Fibroblast of lung (primary cell): ENCODE results near the gene FAM107B. TPM values are rescaled to one million over a fixed set of nuclear protein-coding genes. Genes with fewer than 3 reads are reported as not detected.
A peak's percentile ranks its signal among the peaks of the same experiment; 100 is the strongest.

Experiments
- DNase-seq, 2 donors: peaks; one replicate each; pipeline versions ENCODE4 v3.0.0 to v3.0.0-alpha.2; 2010; ENCODE audit warnings: low read depth in 2 of 2
- H2AFZ ChIP-seq: 2 replicates; pipeline ENCODE4 v1.5.1; 2012; ENCODE audit warnings: low read length, control low read depth, inconsistent platforms
- H3K27ac ChIP-seq: 2 replicates; pipeline ENCODE4 v1.5.1; 2011; ENCODE audit warnings: low read length, control low read depth; ENCODE audit not compliant: insufficient read depth
- H3K27me3 ChIP-seq: 2 replicates; pipeline ENCODE4 v1.5.1; 2011; ENCODE audit warnings: mild to moderate bottlenecking, low read length; ENCODE audit not compliant: control insufficient read depth, insufficient read depth
- H3K36me3 ChIP-seq: 2 replicates; pipeline ENCODE4 v1.5.1; 2011; ENCODE audit warnings: low read length; ENCODE audit not compliant: control insufficient read depth, insufficient read depth
- H3K4me1 ChIP-seq: 2 replicates; pipeline ENCODE4 v1.5.1; 2011; ENCODE audit warnings: low read length; ENCODE audit not compliant: control insufficient read depth, insufficient read depth; ENCODE audit errors: extremely low read depth
- H3K4me2 ChIP-seq: 2 replicates; pipeline ENCODE4 v1.5.1; 2011; ENCODE audit warnings: low read length, control low read depth; ENCODE audit not compliant: insufficient read depth; ENCODE audit errors: extremely low read depth
- H3K4me3 ChIP-seq, 4 experiments: fragments of 200-600 bp in 1 of 4; sonication (generic) in 1 of 4; replicated peaks in 1 of 4; 2 replicates each; pipeline ENCODE4 v1.5.1; 2011 to 2016; ENCODE audit warnings: low read length in 4 of 4, low read depth in 3 of 4, mild to moderate bottlenecking in 3 of 4, control low read depth in 2 of 4, inconsistent platforms in 1 of 4, mixed read lengths in 1 of 4; ENCODE audit not compliant: insufficient read depth in 1 of 4; ENCODE audit errors: control extremely low read depth in 1 of 4
- H3K79me2 ChIP-seq: 2 replicates; pipeline ENCODE4 v1.5.1; 2012; ENCODE audit warnings: mild to moderate bottlenecking, low read length, inconsistent platforms; ENCODE audit not compliant: control insufficient read depth, insufficient read depth
- H3K9ac ChIP-seq: 2 replicates; pipeline ENCODE4 v1.5.1; 2011; ENCODE audit warnings: mild to moderate bottlenecking, low read length, control low read depth; ENCODE audit not compliant: insufficient read depth
- H3K9me3 ChIP-seq: 2 replicates; pipeline ENCODE4 v1.5.1; 2012; ENCODE audit warnings: low read depth, low read length; ENCODE audit not compliant: control insufficient read depth, insufficient read depth
- H4K20me1 ChIP-seq: 2 replicates; pipeline ENCODE4 v1.5.1; 2011; ENCODE audit warnings: low read length; ENCODE audit not compliant: control insufficient read depth, insufficient read depth; ENCODE audit errors: extremely low read depth
- EZH2 ChIP-seq: IDR thresholded peaks from 2 replicates; pipeline ENCODE4 v1.5.1; 2012; ENCODE audit warnings: low read length, control low read depth, mild to moderate bottlenecking; ENCODE audit errors: missing control alignments
- polyA plus RNA-seq, 2 donors: library from polyadenylated mRNA; depleted of rRNA in 1 of 2; stranded (reverse) in 1 of 2; unstranded in 1 of 2; fragments of >200 nt; gene quantifications; 2 replicates each; pipeline ENCODE4 v1.2.1, GENCODE V29; 2011 to 2012; ENCODE audit warnings: missing spikeins in 1 of 2
- total RNA-seq: library from RNA; depleted of rRNA; stranded (reverse); fragments of >200 nt; gene quantifications from 2 replicates; pipeline ENCODE4 v1.2.1, GENCODE V29; 2014
- TF ChIP-seq, protein P1 (sequence below), 2 donors: IDR thresholded peaks in 1 of 2; conservative IDR thresholded peaks in 1 of 2; 1 replicate in 1 of 2; 2 replicates in 1 of 2; pipeline ENCODE4 v1.5.1; 2011 to 2012; ENCODE audit warnings: low read length in 2 of 2, control low read depth in 1 of 2, inconsistent platforms in 1 of 2, low read depth in 1 of 2, mild to moderate bottlenecking in 1 of 2

The FAM107B gene
- total and polyA plus RNA-seq, 2 donors (not counting 1 experiment from before 2014, with no cell fraction given), result 29.0 to 36.0 TPM

DNA sequence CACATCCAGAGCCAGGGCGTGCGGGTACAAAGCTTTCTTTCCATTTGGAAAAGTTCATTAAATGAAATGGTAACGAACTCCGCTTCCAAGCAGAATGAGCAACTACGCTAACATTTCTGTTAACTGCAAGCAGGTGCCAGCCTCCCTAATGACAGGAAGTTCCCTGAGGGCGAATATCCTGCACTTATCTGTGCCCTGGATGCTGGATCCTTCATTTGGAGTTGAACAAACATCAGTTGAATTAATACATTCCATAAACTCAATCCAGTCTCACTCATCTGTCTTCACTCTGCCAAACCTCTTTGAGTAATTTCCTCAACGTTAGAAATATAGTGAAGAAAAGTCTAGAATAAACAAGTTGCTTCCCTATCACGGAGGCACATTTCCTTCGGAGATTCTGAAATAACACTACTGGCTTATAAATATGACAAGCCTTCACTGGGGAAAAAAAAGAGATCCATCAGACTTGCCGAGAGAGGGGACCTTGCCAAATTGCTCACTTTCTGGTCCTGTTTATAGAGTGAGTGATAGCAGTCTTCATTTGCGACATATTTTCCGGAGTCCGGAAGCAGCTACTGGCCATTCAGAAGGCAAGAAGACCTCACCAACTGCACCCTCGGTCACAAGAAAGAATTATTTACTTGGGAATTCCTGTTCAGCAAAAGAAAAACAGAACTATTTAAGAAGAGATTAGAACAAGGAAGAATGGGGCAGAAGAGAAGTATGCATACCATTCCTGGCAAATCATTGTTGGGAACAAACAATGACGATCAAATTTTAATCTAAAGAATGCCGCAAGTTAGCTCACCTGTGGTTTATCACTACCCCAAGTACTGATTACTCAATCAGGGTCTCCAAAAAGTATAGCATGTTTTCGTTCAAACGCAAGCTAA, 196.4 kb downstream of the FAM107B start:
- Histone ChIP-seq H3K9ac (no peak overlapping the region), H3K79me2 (peaks cover 52% of the 10 kb centered on the region), H3K4me3 (peak overlapping the region in 1 of 4 experiments; percentile 37), H4K20me1 (no peaks in the 10 kb centered on the region), H2AFZ (peak overlapping the region; percentile 11), H3K4me2 (peak overlapping the region; percentile 28), H3K27ac (peak overlapping the region; percentile 17), H3K9me3 (no peaks in the 10 kb centered on the region), H3K36me3 (no peaks in the 10 kb centered on the region), H3K4me1 (peaks cover 5% of the 10 kb centered on the region), H3K27me3 (no peaks in the 10 kb centered on the region)
- peak; percentile 47 to 53 for DNase-seq
- TF ChIP-seq, protein P1, sequence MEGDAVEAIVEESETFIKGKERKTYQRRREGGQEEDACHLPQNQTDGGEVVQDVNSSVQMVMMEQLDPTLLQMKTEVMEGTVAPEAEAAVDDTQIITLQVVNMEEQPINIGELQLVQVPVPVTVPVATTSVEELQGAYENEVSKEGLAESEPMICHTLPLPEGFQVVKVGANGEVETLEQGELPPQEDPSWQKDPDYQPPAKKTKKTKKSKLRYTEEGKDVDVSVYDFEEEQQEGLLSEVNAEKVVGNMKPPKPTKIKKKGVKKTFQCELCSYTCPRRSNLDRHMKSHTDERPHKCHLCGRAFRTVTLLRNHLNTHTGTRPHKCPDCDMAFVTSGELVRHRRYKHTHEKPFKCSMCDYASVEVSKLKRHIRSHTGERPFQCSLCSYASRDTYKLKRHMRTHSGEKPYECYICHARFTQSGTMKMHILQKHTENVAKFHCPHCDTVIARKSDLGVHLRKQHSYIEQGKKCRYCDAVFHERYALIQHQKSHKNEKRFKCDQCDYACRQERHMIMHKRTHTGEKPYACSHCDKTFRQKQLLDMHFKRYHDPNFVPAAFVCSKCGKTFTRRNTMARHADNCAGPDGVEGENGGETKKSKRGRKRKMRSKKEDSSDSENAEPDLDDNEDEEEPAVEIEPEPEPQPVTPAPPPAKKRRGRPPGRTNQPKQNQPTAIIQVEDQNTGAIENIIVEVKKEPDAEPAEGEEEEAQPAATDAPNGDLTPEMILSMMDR (conservative IDR thresholded peaks at IDR 0.05 in 1 of 2, IDR thresholded peaks at IDR 0.05 in 1 of 2; ENCODE audit: low read depth in 1 of 2, low read length in 2 of 2), result no peak
- TF ChIP-seq EZH2, result no peak

DNA sequence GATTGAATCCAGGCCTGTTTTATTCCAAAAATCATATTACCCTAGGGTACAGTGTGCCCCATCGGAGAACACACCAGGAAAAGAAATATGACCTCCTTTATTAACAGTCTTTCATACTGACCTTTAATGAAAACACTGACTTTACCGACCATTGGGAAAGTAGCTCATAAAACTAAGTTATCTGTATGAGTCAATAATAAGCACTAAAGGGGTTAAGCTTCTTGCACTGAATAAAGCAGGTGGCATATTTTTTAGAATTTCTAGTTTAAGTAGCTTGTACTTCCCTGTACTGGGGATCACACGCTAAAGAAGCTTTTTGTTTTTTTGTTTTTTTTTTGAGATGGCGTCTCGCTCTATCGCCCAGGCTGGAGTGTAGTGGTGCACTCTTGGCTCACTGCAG, 199.8 kb downstream of the FAM107B start:
- Histone ChIP-seq H4K20me1 (no peaks in the 10 kb centered on the region), H3K9ac (no peak overlapping the region), H3K4me3 (no peak overlapping the region), H3K79me2 (peaks cover 63% of the 10 kb centered on the region), H3K4me1 (peaks cover 13% of the 10 kb centered on the region), H2AFZ (no peak overlapping the region), H3K36me3 (no peaks in the 10 kb centered on the region), H3K27me3 (no peaks in the 10 kb centered on the region), H3K27ac (no peak overlapping the region), H3K9me3 (no peaks in the 10 kb centered on the region), H3K4me2 (no peak overlapping the region)
- no peak for DNase-seq
- no peak for TF ChIP-seq EZH2
- TF ChIP-seq, protein P1 (conservative IDR thresholded peaks at IDR 0.05 in 1 of 2, IDR thresholded peaks at IDR 0.05 in 1 of 2; ENCODE audit: low read depth in 1 of 2, low read length in 2 of 2), result no peak

DNA sequence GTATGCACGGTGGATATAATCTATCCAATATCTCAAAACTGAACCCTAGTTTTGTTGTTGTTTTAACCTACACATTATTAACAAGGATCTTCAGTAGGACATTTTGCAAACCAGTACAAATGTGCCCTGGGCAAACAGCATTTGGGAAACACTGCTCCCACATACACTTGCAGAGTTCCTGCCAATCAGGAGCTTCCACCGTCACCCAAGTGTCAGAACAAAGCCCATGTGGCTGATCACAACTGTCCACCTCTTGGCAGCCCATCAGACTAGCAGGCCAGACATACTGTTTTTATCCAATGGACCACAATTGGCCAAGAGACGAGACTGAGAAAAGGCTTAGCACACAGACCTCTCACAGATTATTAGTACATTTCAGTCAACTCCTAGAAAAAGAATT, 200.4 kb downstream of the FAM107B start:
- no peak overlapping the region for H2AFZ ChIP-seq
- no peaks in the 10 kb centered on the region for H3K36me3 ChIP-seq
- no peak overlapping the region for H3K4me2 ChIP-seq
- H4K20me1 ChIP-seq, result no peaks in the 10 kb centered on the region
- peaks cover 69% of the 10 kb centered on the region for H3K79me2 ChIP-seq
- H3K27ac ChIP-seq, result no peak overlapping the region
- H3K27me3 ChIP-seq, result no peaks in the 10 kb centered on the region
- H3K9ac ChIP-seq, result no peak overlapping the region
- no peak overlapping the region for H3K4me3 ChIP-seq
- no peak for DNase-seq
- H3K4me1 ChIP-seq, result peaks cover 13% of the 10 kb centered on the region
- TF ChIP-seq, protein P1 (conservative IDR thresholded peaks at IDR 0.05 in 1 of 2, IDR thresholded peaks at IDR 0.05 in 1 of 2; ENCODE audit: low read depth in 1 of 2, low read length in 2 of 2), result no peak
- TF ChIP-seq EZH2, result no peak
- no peaks in the 10 kb centered on the region for H3K9me3 ChIP-seq
